HG02642 (cell line): Measurements from ENCODE around the gene ABCC12.
"Not testable (repeated sequence)": the region's sequence is repeated elsewhere in the genome, so short reads cannot be mapped to it uniquely, and the experiment has no call there.

Experiments used
- ATAC-seq: cut with Tn5 transposase; IDR thresholded peaks from one replicate; pipeline ENCODE4 v1.9.1; 2021; ENCODE audit warnings: mild to moderate bottlenecking; ENCODE audit not compliant: unreplicated experiment, poor library complexity

Gene ABCC12

GRCh38 chr16:48168075-48168474 lies 12.3 kb upstream of the ABCC12 start:
- ATAC-seq = no peak

GRCh38 chr16:48166617-48167016 lies 10.8 kb upstream of the ABCC12 start:
- not testable (repeated sequence) for ATAC-seq

- ATAC-seq = no peak
These were observed 10.3 kb upstream of the ABCC12 start for GRCh38 chr16:48165961-48166578.

- peak; percentile 87 for ATAC-seq
These were observed 9.3 kb upstream of the ABCC12 start for GRCh38 chr16:48164907-48165715.

GRCh38 chr16:48162839-48163410 lies 7.1 kb upstream of the ABCC12 start:
- ATAC-seq = no peak

GRCh38 chr16:48161906-48162305 lies 6.1 kb upstream of the ABCC12 start:
- no peak for ATAC-seq

GRCh38 chr16:48160575-48160974 lies 4.8 kb upstream of the ABCC12 start:
- ATAC-seq = no peak

- ATAC-seq = peak; percentile 64
These were observed 2.5 kb upstream of the ABCC12 start for GRCh38 chr16:48158296-48158695.

- ATAC-seq = no peak
These were observed 2.0 kb upstream of the ABCC12 start for GRCh38 chr16:48157794-48158193.

GRCh38 chr16:48157302-48157701 lies 1.5 kb upstream of the ABCC12 start:
- ATAC-seq = no peak

GRCh38 chr16:48156790-48157209 lies 1.0 kb upstream of the ABCC12 start:
- peak; percentile 62 for ATAC-seq

- no peak for ATAC-seq
These were observed 2.0 kb downstream of the ABCC12 start for GRCh38 chr16:48153774-48154173.

GRCh38 chr16:48152226-48152625 lies 3.6 kb downstream of the ABCC12 start:
- no peak for ATAC-seq

- no peak for ATAC-seq
These were observed 5.1 kb downstream of the ABCC12 start for GRCh38 chr16:48150707-48151106.

GRCh38 chr16:48146710-48147109 lies 9.1 kb downstream of the ABCC12 start:
- ATAC-seq = no peak

GRCh38 chr16:48146131-48146530 lies 9.7 kb downstream of the ABCC12 start:
- ATAC-seq = no peak

GRCh38 chr16:48143812-48144368 lies 11.9 kb downstream of the ABCC12 start:
- no peak for ATAC-seq

- no peak for ATAC-seq
These were observed 15.0 kb downstream of the ABCC12 start for GRCh38 chr16:48140821-48141220.

- no peak for ATAC-seq
These were observed 16.3 kb downstream of the ABCC12 start for GRCh38 chr16:48139517-48139916.

- ATAC-seq = no peak
These were observed 17.2 kb downstream of the ABCC12 start for GRCh38 chr16:48138543-48138942.

GRCh38 chr16:48137822-48138221 lies 18.0 kb downstream of the ABCC12 start:
- ATAC-seq = no peak
